PC-3 (cell line): Measurements from ENCODE around the gene FOXN3.

Experiments used
- CTCF ChIP-seq: fragments of 300-600 bp; sonication (generic); conservative IDR thresholded peaks from 2 replicates; pipeline ENCODE4 v1.5.1; 2017; ENCODE audit warnings: antibody characterized with exemption, low read depth, mild to moderate bottlenecking, low read length
- EZH2 ChIP-seq: fragments of 300-600 bp; sonication (generic); IDR thresholded peaks from one replicate; pipeline ENCODE4 v1.6.1; 2017; ENCODE audit warnings: antibody characterized with exemption, mild to moderate bottlenecking, low read length; ENCODE audit not compliant: unreplicated experiment

GRCh38 chr14:89245802-89246201 is 171.2 kb downstream of the FOXN3 start:
- TF ChIP-seq CTCF (no peak), EZH2 (no peak)
